Measurements from ENCODE around the gene GRID1. TPM values are rescaled to one million over a fixed set of nuclear protein-coding genes. Genes with fewer than 3 reads are reported as not detected.

Gene GRID1
- total and polyA plus RNA-seq, 8 donors = 0.31 to 8.5 (median 1.0) TPM; not detected in 1

DNA sequence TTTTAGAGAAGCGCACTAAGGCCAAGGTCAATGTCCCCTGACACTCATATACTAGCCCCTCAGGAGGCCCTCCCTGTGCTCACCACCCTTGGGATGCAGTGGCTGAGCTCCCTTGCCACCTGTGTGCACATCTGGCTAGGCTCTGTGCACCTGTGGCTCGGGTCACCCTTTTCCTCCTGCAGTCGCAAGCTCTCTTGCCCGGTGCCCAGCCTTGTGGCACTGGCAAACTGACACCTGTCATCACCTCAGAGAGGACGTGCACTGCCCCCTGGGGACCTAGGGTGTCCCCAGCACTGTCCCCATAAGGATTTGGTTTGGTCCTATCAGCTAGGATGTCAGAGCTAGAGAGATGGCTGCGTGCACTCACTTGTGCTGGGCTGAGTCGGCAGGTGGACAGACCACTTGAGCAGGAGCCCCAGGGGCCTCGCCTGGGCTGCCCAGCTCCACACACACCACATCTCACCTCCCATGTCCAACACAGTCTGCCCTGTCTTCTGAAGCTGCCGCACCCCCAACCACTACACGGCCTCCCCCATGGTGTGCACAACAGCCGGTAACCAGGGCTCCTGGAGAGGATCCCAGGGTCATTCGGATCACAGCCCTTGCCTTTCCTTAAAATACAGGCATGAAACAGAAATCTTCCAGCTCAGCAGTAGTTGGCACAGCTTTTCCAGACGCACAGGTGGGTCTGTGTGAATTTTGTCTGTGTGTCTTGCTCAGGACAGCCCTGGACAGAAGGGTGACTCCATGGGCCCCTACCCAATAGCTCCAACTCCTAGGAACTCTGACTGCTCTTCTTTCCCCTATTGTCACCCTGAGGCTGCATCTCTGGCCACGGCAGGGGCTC lies 111.0 kb downstream of the GRID1 start:
- WGBS, 5 donors = 73 to 85% (median 76%) methylated on average over 14 of the region's 14 CpGs
- no peak overlapping the region for H3K4me3 ChIP-seq
- H3K36me3 ChIP-seq = no peaks in the 10 kb centered on the region
- peaks cover 0 to under 1% (median 0%) of the 10 kb centered on the region in 4 donors for H3K9me3 ChIP-seq
- no peak for DNase-seq
- peaks cover 0 to 1% (median 0%) of the 10 kb centered on the region in 3 donors for H3K27me3 ChIP-seq
- intact Hi-C loops (cut with DNase I; ENCODE audit: low total_unique reads) = no loop called here
- TF ChIP-seq POLR2AphosphoS5 (IDR thresholded peaks at IDR 0.05) = no peak
- no peak for TF ChIP-seq POLR2A (IDR thresholded peaks at IDR 0.05)
- TF ChIP-seq, protein P1, sequence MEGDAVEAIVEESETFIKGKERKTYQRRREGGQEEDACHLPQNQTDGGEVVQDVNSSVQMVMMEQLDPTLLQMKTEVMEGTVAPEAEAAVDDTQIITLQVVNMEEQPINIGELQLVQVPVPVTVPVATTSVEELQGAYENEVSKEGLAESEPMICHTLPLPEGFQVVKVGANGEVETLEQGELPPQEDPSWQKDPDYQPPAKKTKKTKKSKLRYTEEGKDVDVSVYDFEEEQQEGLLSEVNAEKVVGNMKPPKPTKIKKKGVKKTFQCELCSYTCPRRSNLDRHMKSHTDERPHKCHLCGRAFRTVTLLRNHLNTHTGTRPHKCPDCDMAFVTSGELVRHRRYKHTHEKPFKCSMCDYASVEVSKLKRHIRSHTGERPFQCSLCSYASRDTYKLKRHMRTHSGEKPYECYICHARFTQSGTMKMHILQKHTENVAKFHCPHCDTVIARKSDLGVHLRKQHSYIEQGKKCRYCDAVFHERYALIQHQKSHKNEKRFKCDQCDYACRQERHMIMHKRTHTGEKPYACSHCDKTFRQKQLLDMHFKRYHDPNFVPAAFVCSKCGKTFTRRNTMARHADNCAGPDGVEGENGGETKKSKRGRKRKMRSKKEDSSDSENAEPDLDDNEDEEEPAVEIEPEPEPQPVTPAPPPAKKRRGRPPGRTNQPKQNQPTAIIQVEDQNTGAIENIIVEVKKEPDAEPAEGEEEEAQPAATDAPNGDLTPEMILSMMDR (IDR thresholded peaks at IDR 0.05) = no peak
- no peak for TF ChIP-seq EP300 (IDR thresholded peaks at IDR 0.05)
- H3K27ac ChIP-seq = no peak overlapping the region
- no peaks in the 10 kb centered on the region for H3K4me1 ChIP-seq

DNA sequence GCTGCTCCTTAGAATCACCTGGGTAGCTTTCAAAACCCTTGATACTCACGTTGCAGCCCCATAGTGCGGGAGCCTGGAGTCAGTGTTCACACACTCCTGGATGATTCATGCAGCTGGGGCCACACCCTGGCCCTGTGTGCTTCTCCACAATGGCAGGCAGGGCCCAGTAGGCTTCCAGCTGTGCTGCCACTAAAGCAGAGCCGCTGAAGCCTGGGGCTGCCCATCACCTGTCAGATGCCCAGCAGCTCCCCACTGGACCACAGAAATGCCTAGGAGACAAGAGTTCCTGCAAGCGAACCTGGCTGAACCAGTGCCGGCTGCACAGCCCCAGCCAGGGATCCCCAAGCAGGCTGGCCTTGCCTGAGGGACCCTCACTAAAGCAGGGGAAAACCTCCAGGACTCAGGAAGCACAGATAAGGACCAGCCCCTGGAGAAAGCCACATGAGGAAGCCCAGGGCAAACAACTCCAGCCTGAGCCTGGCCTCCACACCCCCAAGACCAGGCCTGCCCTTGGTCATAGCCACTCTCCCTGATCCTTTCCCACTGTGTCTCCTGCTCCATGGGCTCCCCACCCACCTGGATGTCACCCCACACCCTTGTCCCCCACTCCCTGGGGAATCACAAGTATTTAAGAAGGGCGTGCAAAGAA lies 111.9 kb downstream of the GRID1 start:
- intact Hi-C loops (cut with DNase I; ENCODE audit: low total_unique reads) = no loop called here
- H3K9me3 ChIP-seq = peaks cover 0 to 7% (median 2%) of the 10 kb centered on the region in 4 donors
- H3K27ac ChIP-seq = no peak overlapping the region
- no peaks in the 10 kb centered on the region for H3K4me1 ChIP-seq
- H3K36me3 ChIP-seq = no peaks in the 10 kb centered on the region
- DNase-seq = no peak
- WGBS, 5 donors = 39 to 77% (median 53%) methylated on average over 2 to 6 of the region's 6 CpGs
- no peak for TF ChIP-seq EP300 (IDR thresholded peaks at IDR 0.05)
- no peak for TF ChIP-seq POLR2A (IDR thresholded peaks at IDR 0.05)
- TF ChIP-seq, protein P1 (IDR thresholded peaks at IDR 0.05) = no peak
- TF ChIP-seq POLR2AphosphoS5 (IDR thresholded peaks at IDR 0.05) = no peak
- peaks cover 0 to 5% (median 0%) of the 10 kb centered on the region in 3 donors for H3K27me3 ChIP-seq
- H3K4me3 ChIP-seq = no peak overlapping the region

DNA sequence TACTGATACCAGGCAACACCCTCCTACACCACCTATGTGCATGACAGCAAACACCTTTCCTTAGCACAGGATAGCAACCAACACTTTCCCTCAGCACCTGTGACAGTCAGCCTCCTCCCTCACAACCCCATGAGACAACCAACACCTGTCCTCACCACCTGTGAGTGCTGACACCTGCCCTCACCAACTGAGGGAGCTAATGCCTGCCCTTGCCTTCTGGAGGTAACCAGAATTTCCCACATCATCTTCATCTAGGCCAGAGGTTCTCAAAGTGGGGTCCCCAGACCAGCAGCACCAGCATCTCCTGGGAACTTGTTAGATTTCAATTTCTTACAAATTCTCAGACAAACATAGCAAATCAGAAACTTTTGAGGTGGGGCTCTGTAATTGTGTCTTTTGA lies 112.5 kb downstream of the GRID1 start:
- H3K27me3 ChIP-seq = peaks cover 0 to 5% (median 0%) of the 10 kb centered on the region in 3 donors
- no peaks in the 10 kb centered on the region for H3K4me1 ChIP-seq
- H3K9me3 ChIP-seq = peaks cover 0 to 7% (median 2%) of the 10 kb centered on the region in 4 donors
- no peak overlapping the region for H3K27ac ChIP-seq
- DNase-seq = no peak
- TF ChIP-seq EP300 (IDR thresholded peaks at IDR 0.05) (no peak), POLR2A (IDR thresholded peaks at IDR 0.05) (no peak), POLR2AphosphoS5 (IDR thresholded peaks at IDR 0.05) (no peak)
- TF ChIP-seq, protein P1 (IDR thresholded peaks at IDR 0.05) = no peak
- H3K4me3 ChIP-seq = no peak overlapping the region
- no peaks in the 10 kb centered on the region for H3K36me3 ChIP-seq
- intact Hi-C loops (cut with DNase I; ENCODE audit: low total_unique reads) = no loop called here

- TF ChIP-seq POLR2A (IDR thresholded peaks at IDR 0.05) (no peak), POLR2AphosphoS5 (IDR thresholded peaks at IDR 0.05) (no peak), EP300 (IDR thresholded peaks at IDR 0.05) (no peak)
- TF ChIP-seq, protein P1 (IDR thresholded peaks at IDR 0.05) = no peak
- Histone ChIP-seq H3K27ac (no peak overlapping the region), H3K27me3 (peaks cover 0 to 5% (median 0%) of the 10 kb centered on the region in 3 donors), H3K9me3 (peaks cover 0 to 7% (median 2%) of the 10 kb centered on the region in 4 donors), H3K4me1 (no peaks in the 10 kb centered on the region), H3K36me3 (no peaks in the 10 kb centered on the region), H3K4me3 (no peak overlapping the region)
- peak in 1 of 2 donors; percentile 21 for DNase-seq
- 37 to 50% (median 37%) methylated on average over 13 to 14 of the region's 14 CpGs for WGBS, 5 donors
- intact Hi-C loops (cut with DNase I; ENCODE audit: low total_unique reads) = no loop called here
These were observed 113.2 kb downstream of the GRID1 start for GRCh38 chr10:86253091-86254072.
